Nephron progenitor cell (in vitro differentiated cells): Measurements from ENCODE around the gene EXT2.

Source experiments
- DNase-seq: peaks from one replicate; pipeline ENCODE4 v3.0.0; 2021
- H3K27ac Mint-ChIP-seq: 2 replicates; pipeline ENCODE4 v1.8.0; 2021; ENCODE audit warnings: mild to moderate bottlenecking, moderate library complexity, mixed read lengths
- H3K27me3 Mint-ChIP-seq: 2 replicates; pipeline ENCODE4 v1.8.0; 2021; ENCODE audit warnings: mild to moderate bottlenecking, low read depth, mixed read lengths; ENCODE audit not compliant: poor library complexity
- H3K36me3 Mint-ChIP-seq: 2 replicates; pipeline ENCODE4 v1.8.0; 2021; ENCODE audit warnings: low read depth, mixed read lengths
- H3K4me1 Mint-ChIP-seq: 2 replicates; pipeline ENCODE4 v1.8.0; 2021; ENCODE audit warnings: mixed read lengths
- H3K4me3 Mint-ChIP-seq: 2 replicates; pipeline ENCODE4 v1.8.0; 2021; ENCODE audit warnings: mild to moderate bottlenecking, moderate library complexity, mixed read lengths
- H3K9me3 Mint-ChIP-seq: 2 replicates; pipeline ENCODE4 v1.8.0; 2021; ENCODE audit warnings: mild to moderate bottlenecking, moderate library complexity, mixed read lengths
- TF ChIP-seq, protein P1 (sequence below): fragments of 200-600 bp; sonication (generic); IDR thresholded peaks from 2 replicates; pipeline ENCODE4 v1.5.0; 2021; ENCODE audit warnings: antibody characterized with exemption

EXT2 gene

DNA sequence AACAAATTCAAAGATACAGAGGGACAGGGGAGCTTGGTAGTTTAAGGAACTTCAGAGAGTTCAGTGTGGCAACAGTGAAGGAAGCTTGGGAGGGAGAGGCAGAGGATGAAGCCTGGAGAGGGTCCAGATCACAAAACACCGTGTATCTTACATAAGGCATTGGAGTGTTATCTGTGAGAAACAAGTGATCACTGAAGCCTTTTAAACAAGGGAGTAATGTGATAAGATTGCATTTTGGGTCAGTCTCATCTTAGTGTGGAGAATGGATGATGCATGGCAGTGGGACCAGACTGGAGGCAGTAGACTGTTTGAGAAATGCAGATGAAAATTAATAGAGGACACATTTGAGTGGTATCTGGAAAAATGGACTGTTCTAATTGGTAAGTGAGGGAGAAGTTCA, 79.4 kb downstream of the EXT2 start:
- H3K27ac Mint-ChIP-seq = no peak overlapping the region
- TF ChIP-seq, protein P1, sequence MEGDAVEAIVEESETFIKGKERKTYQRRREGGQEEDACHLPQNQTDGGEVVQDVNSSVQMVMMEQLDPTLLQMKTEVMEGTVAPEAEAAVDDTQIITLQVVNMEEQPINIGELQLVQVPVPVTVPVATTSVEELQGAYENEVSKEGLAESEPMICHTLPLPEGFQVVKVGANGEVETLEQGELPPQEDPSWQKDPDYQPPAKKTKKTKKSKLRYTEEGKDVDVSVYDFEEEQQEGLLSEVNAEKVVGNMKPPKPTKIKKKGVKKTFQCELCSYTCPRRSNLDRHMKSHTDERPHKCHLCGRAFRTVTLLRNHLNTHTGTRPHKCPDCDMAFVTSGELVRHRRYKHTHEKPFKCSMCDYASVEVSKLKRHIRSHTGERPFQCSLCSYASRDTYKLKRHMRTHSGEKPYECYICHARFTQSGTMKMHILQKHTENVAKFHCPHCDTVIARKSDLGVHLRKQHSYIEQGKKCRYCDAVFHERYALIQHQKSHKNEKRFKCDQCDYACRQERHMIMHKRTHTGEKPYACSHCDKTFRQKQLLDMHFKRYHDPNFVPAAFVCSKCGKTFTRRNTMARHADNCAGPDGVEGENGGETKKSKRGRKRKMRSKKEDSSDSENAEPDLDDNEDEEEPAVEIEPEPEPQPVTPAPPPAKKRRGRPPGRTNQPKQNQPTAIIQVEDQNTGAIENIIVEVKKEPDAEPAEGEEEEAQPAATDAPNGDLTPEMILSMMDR = no peak
- H3K9me3 Mint-ChIP-seq = no peaks in the 10 kb centered on the region
- peaks cover 43% of the 10 kb centered on the region for H3K4me1 Mint-ChIP-seq
- H3K4me3 Mint-ChIP-seq = no peak overlapping the region
- DNase-seq = no peak
- H3K36me3 Mint-ChIP-seq = peaks cover 13% of the 10 kb centered on the region
- H3K27me3 Mint-ChIP-seq = peaks cover 19% of the 10 kb centered on the region

DNA sequence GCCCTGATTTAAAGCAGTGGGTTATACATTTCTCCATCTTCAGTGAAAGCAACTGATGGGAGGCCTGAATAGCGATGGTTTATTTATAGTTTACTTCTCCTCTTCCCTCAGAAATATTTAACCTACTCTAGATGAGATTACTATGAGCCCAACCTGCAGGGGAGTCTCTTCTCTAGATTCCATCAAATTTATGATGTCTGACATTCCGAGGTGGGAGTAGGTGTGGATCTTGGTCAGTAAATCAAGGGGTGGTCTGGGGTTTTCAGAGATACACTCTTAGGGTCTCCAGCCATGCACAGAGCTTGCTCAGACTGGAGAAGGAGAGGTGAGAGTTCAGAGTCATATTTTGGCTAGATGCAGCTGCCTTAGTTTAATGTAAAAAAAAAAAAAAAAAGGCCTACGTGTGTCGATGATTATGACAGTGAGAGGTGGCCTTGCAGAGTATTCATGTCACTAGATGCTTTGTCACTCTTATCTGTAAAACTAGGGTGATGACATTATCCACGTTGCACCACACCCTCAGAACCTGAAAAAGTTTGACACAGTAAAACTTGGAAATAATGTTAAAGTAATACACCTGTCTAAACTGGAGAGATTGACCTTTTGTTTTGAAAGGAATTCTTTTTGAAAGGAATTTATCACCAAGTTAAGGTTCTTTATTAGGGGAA, 81.2 kb downstream of the EXT2 start:
- no peak for DNase-seq
- peaks cover 11% of the 10 kb centered on the region for H3K27me3 Mint-ChIP-seq
- H3K9me3 Mint-ChIP-seq = no peaks in the 10 kb centered on the region
- H3K4me3 Mint-ChIP-seq = no peak overlapping the region
- H3K27ac Mint-ChIP-seq = no peak overlapping the region
- TF ChIP-seq, protein P1 = no peak
- peaks cover 19% of the 10 kb centered on the region for H3K36me3 Mint-ChIP-seq
- peaks cover 52% of the 10 kb centered on the region for H3K4me1 Mint-ChIP-seq

DNA sequence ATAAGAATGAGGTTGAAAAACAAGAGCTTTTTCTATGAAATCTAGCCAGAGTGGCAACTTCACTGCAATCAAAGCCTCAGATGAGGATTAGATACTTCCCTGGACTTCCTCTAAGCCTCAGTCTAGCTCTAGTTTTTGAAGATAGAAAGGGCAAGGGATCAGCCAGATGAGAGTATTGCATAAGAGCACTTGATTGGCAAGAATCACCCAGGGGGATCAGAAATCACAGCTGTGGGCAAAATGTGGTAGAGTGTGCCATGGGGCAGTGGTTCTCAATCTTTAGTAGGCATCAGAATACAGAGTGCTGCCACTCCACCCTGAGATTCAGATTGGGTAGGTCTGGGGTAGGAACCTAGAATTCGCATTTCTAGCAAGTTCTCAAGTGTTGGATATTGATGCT, 82.4 kb downstream of the EXT2 start:
- Mint-ChIP-seq H3K27me3 (peaks cover 9% of the 10 kb centered on the region), H3K27ac (peak overlapping the region; percentile 50), H3K4me1 (peaks cover 52% of the 10 kb centered on the region), H3K4me3 (no peak overlapping the region), H3K36me3 (peaks cover 24% of the 10 kb centered on the region), H3K9me3 (peaks cover 4% of the 10 kb centered on the region)
- TF ChIP-seq, protein P1 = no peak
- no peak for DNase-seq

DNA sequence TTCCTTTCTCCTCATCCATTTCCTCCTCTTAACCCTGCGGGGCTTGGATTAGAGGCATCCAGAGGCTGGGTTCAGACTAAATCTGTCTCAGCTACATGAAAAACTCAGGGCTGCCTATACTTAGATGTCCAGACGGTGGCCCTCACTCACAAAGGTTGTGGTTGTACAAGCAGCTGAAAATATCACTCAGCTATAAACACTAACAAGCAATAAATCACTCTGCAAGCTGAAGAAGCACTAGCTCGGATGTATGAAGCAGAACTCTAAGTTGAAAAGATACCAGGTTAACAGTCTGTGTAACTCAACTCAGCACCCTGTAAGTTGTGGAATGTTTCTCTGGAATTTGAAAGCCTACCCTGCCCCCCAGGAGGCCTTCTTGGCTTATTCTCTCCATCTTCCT, 82.9 kb downstream of the EXT2 start:
- H3K36me3 Mint-ChIP-seq = peaks cover 24% of the 10 kb centered on the region
- no peak for DNase-seq
- H3K4me3 Mint-ChIP-seq = peak overlapping the region; percentile 30
- peaks cover 52% of the 10 kb centered on the region for H3K4me1 Mint-ChIP-seq
- H3K9me3 Mint-ChIP-seq = peaks cover 9% of the 10 kb centered on the region
- TF ChIP-seq, protein P1 = no peak
- H3K27me3 Mint-ChIP-seq = peaks cover 5% of the 10 kb centered on the region
- peak overlapping the region; percentile 50 for H3K27ac Mint-ChIP-seq

DNA sequence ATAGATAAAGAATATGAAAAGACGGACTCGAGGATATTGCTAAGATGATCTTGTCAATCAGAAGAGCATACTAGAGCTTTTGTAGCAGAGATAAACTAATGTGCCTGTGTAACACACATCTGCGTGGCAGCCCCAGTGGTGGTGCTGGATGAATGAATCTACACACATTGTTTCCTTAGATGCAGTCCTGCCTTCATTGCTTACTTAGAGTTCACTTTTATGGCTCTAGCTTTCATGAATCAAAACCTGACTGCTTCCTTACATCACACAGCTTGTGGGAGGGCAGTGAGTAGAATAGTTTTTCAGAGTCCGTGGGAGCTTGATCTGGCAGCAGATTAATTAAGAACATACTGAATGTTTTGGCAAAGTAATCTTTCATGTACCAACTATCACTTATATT, 83.7 kb downstream of the EXT2 start:
- DNase-seq = peak; percentile 23
- Mint-ChIP-seq H3K4me1 (peaks cover 52% of the 10 kb centered on the region), H3K27me3 (peaks cover 11% of the 10 kb centered on the region), H3K4me3 (peak overlapping the region; percentile 7), H3K27ac (peak overlapping the region; percentile 3), H3K9me3 (peaks cover 17% of the 10 kb centered on the region), H3K36me3 (peaks cover 26% of the 10 kb centered on the region)
- TF ChIP-seq, protein P1 = no peak

DNA sequence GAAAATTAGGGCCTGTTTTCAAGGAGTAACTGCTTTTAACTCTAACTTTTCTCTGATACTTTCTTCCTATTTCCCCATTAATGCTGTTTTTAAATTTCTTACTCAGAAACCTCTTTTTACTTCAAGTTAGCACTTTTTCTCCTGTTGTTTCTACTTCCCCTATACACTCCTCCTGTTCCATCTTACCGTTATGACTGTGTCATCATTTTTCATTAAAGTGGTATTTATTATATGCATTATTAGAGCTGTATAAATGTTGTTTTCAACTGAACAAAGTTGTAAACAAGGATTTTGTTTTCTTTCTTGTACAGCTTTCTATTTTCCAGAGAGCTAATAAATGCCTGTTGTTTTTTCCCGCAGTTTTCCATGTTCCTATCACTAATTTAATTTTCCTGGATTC, 84.6 kb downstream of the EXT2 start:
- Mint-ChIP-seq H3K9me3 (peaks cover 22% of the 10 kb centered on the region), H3K27ac (peak overlapping the region; percentile 26), H3K4me1 (peaks cover 52% of the 10 kb centered on the region), H3K4me3 (peak overlapping the region; percentile 5), H3K36me3 (peaks cover 32% of the 10 kb centered on the region), H3K27me3 (peaks cover 11% of the 10 kb centered on the region)
- TF ChIP-seq, protein P1 = no peak
- DNase-seq = no peak
